Measurements from ENCODE around the gene SLC27A1.

- TF ChIP-seq NFYB (IDR thresholded peaks at IDR 0.05; ENCODE audit: insufficient read depth, low read depth, low read length) (no peak), CTCF (IDR thresholded peaks at IDR 0.05 in 2 of 3, conservative IDR thresholded peaks at IDR 0.05 in 1 of 3; ENCODE audit: control insufficient read depth in 2 of 3, extremely low read depth in 1 of 3, insufficient read depth in 1 of 3, low read depth in 3 of 3, low read length in 3 of 3) (no peak), POLR2AphosphoS5 (IDR thresholded peaks at IDR 0.05; ENCODE audit: low read length) (no peak), ZNF384 (IDR thresholded peaks at IDR 0.05; ENCODE audit: borderline replicate concordance, low read depth, low read length) (no peak), ASH2L (IDR thresholded peaks at IDR 0.05; ENCODE audit: borderline replicate concordance, low read depth) (no peak), HCFC1 (IDR thresholded peaks at IDR 0.05; ENCODE audit: low read length) (no peak), GABPA (IDR thresholded peaks at IDR 0.05; ENCODE audit: low read depth) (no peak), EZH2 (IDR thresholded peaks at IDR 0.05; ENCODE audit: borderline replicate concordance, control insufficient read depth, low read depth, low read length) (no peak), USF2 (IDR thresholded peaks at IDR 0.05; ENCODE audit: borderline replicate concordance, low read depth, low read length) (no peak), ETV6 (conservative IDR thresholded peaks at IDR 0.05 in 1 of 2, IDR thresholded peaks at IDR 0.05 in 1 of 2; ENCODE audit: borderline replicate concordance in 1 of 2, low read depth in 1 of 2) (no peak), NFYA (IDR thresholded peaks at IDR 0.05; ENCODE audit: borderline replicate concordance, low read depth, low read length) (no peak)
Observed at GRCh38 chr19:17487284-17488121, 17.2 kb downstream of the SLC27A1 start.
